Heart left ventricle (tissue), 16 donors: ENCODE measurements around the gene CCR9. TPM values are rescaled to one million over a fixed set of nuclear protein-coding genes. Genes with fewer than 3 reads are reported as not detected.

ENCODE experiments used
- ATAC-seq, 4 donors: fragments of 200-7000 bp; cut with Tn5 transposase; one replicate each; pipeline ENCODE4 v1.9.1; 2020 to 2022; ENCODE audit warnings: moderate library complexity in 4 of 4, mild to moderate bottlenecking in 3 of 4, moderate number of reproducible peaks in 1 of 4
- DNase-seq, 5 donors: peaks; one replicate each; pipeline ENCODE4 v3.0.0-alpha.2; 2020
- H3K27ac ChIP-seq, 12 donors: fragments of 200-600 bp; sonication (generic) in 4 of 12; one replicate each; pipeline versions ENCODE4 v1.5.0 to v1.8.0; 2016 to 2022; ENCODE audit warnings: mild to moderate bottlenecking in 2 of 12
- H3K27me3 ChIP-seq, 9 donors: fragments of 200-600 bp; sonication (generic) in 2 of 9; one replicate each; pipeline versions ENCODE4 v1.5.1 to v1.8.0; 2016 to 2022; ENCODE audit warnings: mild to moderate bottlenecking in 3 of 9
- H3K36me3 ChIP-seq, 9 donors: fragments of 200-600 bp; sonication (generic) in 2 of 9; one replicate each; pipeline versions ENCODE4 v1.5.0 to v1.8.0; 2018 to 2022; ENCODE audit warnings: mild to moderate bottlenecking in 2 of 9
- H3K4me1 ChIP-seq, 12 donors: fragments of 200-600 bp; sonication (generic) in 4 of 12; one replicate each; pipeline versions ENCODE4 v1.5.0 to v1.8.0; 2016 to 2022; ENCODE audit warnings: mild to moderate bottlenecking in 3 of 12
- H3K4me3 ChIP-seq, 12 donors: fragments of 200-600 bp; sonication (generic) in 4 of 12; one replicate each; pipeline versions ENCODE4 v1.5.0 to v1.8.0; 2017 to 2022; ENCODE audit warnings: mild to moderate bottlenecking in 9 of 12, moderate library complexity in 4 of 12
- H3K9me3 ChIP-seq, 12 donors: fragments of 200-600 bp; sonication (generic) in 4 of 12; one replicate each; pipeline versions ENCODE4 v1.5.0 to v1.8.0; 2016 to 2022; ENCODE audit warnings: mild to moderate bottlenecking in 1 of 12
- POLR2A ChIP-seq, 2 donors: fragments of 450-650 bp; IDR thresholded peaks; one replicate each; pipeline ENCODE4 v1.6.1; 2017; ENCODE audit warnings: antibody characterized with exemption in 2 of 2, mild to moderate bottlenecking in 2 of 2, moderate library complexity in 2 of 2
- WGBS, 4 donors: extraction: QIAGEN DNeasy Blood & Tissue Kit in 2 of 4; methylation state at CpG; one replicate each; pipeline versions ENCODE4 v1.1.5 to v1.1.7; 2013 to 2018; 5-methylcytosine and 5-hydroxymethylcytosine counted together
- intact Hi-C, 10 donors: fragments of 100-400 bp; cut with DNase I; formaldehyde crosslinking; loops; one replicate each; pipeline versions ENCODE4 v1.11.1 to v1.14.2; 2022
- polyA plus RNA-seq, 2 donors: library from polyadenylated mRNA; stranded (reverse); fragments of 200-250 nt; gene quantifications; one replicate each; pipeline ENCODE4 v1.2.3, GENCODE V29; 2013
- total RNA-seq, 9 donors: library from RNA; depleted of rRNA in 2 of 9; stranded (reverse); fragments of >200 nt in 2 of 9; fragmentation: NEBNext Ultra II Directional in 3 of 9; extraction: Animal tissue kit (Norgen Biotek cat#: 25700) in 3 of 9; gene quantifications; one replicate each; pipeline versions ENCODE4 v1.1.0 to v1.2.4, GENCODE V29; 2016 to 2023
- TF ChIP-seq, protein P1 (sequence below), 12 donors: fragments of 200-600 bp; sonication (generic) in 4 of 12; IDR thresholded peaks; one replicate each; pipeline versions ENCODE4 v1.5.0 to v1.8.0; 2018 to 2022; ENCODE audit warnings: antibody characterized with exemption in 12 of 12, mild to moderate bottlenecking in 5 of 12
- donor health status: ischemic (EF 13 %, LVEDD 7.1; RV severe dilation, severe dysfunction).
- donor health status: healthy with polysubstance abuse.
- donor health status: DM: no; HTN: yes; CAD: no.
- donor health status: DM: no; HTN: no; CAD: no.
- donor health status: ischemic (EF 25% LVEDD 6.9; RV normal size, moderate dysfunction).
- donor health status: ischemic (EF 25% LVEDD 5.7; RV mildly dilated, moderate dysfunction).
- donor health status: healthy.
- donor health status: DM: yes; HTN: yes; CAD: no.
- donor health status: ischemic (EF 35%, LVEDD 5.7; RV mildly dilated, moderate dysfunction).
- donor health status: nonischemic (EF 11% LVEDD 7.7; RV severe dilation, severe dysfunction).
- donor health status: DM: yes; HTN: yes; CAD: no.
- donor health status: PGD.
- donor health status: ischemic (EF 29% LVEDD 5.4; RV normal size, mild dysfunction).
- donor health status: nonischemic (EF 23%, LVEDD 6.1; RV moderate dilation, normal function).

CCR9 gene
- total and polyA plus RNA-seq, 11 donors, result 0.03 TPM; not detected in 10

GRCh38 chr3:45946307-45946706 lies 60.0 kb downstream of the CCR9 start:
- Histone ChIP-seq H3K27ac (no peak overlapping the region), H3K4me3 (no peak overlapping the region), H3K27me3 (no peaks in the 10 kb centered on the region), H3K4me1 (peaks cover 0 to 21% (median 6%) of the 10 kb centered on the region in 12 donors), H3K36me3 (peaks cover 0 to 84% (median 68%) of the 10 kb centered on the region in 9 donors), H3K9me3 (no peaks in the 10 kb centered on the region)
- intact Hi-C loops, result loop anchor here in 1 of 10 donors (10.0 kb wide), 1 partner anchor 428 kb away; the partner anchor contains the start of gene CCR5
- 89 to 100% (median 96%) methylated on average over 1 of the region's 1 CpG for WGBS, 4 donors
- ATAC-seq (no peak), DNase-seq (no peak)
- TF ChIP-seq, protein P1, sequence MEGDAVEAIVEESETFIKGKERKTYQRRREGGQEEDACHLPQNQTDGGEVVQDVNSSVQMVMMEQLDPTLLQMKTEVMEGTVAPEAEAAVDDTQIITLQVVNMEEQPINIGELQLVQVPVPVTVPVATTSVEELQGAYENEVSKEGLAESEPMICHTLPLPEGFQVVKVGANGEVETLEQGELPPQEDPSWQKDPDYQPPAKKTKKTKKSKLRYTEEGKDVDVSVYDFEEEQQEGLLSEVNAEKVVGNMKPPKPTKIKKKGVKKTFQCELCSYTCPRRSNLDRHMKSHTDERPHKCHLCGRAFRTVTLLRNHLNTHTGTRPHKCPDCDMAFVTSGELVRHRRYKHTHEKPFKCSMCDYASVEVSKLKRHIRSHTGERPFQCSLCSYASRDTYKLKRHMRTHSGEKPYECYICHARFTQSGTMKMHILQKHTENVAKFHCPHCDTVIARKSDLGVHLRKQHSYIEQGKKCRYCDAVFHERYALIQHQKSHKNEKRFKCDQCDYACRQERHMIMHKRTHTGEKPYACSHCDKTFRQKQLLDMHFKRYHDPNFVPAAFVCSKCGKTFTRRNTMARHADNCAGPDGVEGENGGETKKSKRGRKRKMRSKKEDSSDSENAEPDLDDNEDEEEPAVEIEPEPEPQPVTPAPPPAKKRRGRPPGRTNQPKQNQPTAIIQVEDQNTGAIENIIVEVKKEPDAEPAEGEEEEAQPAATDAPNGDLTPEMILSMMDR (IDR thresholded peaks at IDR 0.05), result no peak
- TF ChIP-seq POLR2A (IDR thresholded peaks at IDR 0.05), result no peak

GRCh38 chr3:45946875-45947274 lies 60.5 kb downstream of the CCR9 start:
- no peak for DNase-seq
- peaks cover 0 to 90% (median 74%) of the 10 kb centered on the region in 9 donors for H3K36me3 ChIP-seq
- TF ChIP-seq, protein P1 (IDR thresholded peaks at IDR 0.05), result no peak
- TF ChIP-seq POLR2A (IDR thresholded peaks at IDR 0.05), result no peak
- no peaks in the 10 kb centered on the region for H3K27me3 ChIP-seq
- intact Hi-C loops, result loop anchor here in 1 of 10 donors (10.0 kb wide), 1 partner anchor 428 kb away; the partner anchor contains the start of gene CCR5
- H3K4me3 ChIP-seq, result no peak overlapping the region
- H3K4me1 ChIP-seq, result peaks cover 0 to 21% (median 6%) of the 10 kb centered on the region in 12 donors
- H3K9me3 ChIP-seq, result no peaks in the 10 kb centered on the region
- WGBS, 4 donors, result 93 to 98% (median 97%) methylated on average over 3 of the region's 3 CpGs
- ATAC-seq, result no peak
- peak overlapping the region in 4 of 12 donors; percentile 16 to 43 (median 24) for H3K27ac ChIP-seq

DNA sequence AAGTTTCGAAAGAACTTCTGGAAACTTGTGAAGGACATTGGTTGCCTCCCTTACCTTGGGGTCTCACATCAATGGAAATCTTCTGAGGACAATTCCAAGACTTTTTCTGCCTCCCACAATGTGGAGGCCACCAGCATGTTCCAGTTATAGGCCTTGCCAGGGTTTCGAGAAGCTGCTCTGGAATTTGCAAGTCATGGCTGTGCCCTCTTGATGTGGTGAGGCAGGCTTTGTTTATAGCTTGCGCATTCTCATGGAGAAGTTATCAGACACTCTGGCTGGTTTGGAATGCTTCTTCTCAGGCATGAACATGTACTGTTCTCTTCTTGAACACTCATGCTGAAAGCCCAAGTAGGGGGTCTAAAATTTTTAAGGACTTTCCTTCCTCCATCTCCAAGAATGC lies 61.0 kb downstream of the CCR9 start:
- Histone ChIP-seq H3K27me3 (no peaks in the 10 kb centered on the region), H3K36me3 (peaks cover 0 to 91% (median 79%) of the 10 kb centered on the region in 9 donors), H3K4me1 (peaks cover 0 to 16% (median 3%) of the 10 kb centered on the region in 12 donors), H3K9me3 (no peaks in the 10 kb centered on the region), H3K4me3 (no peak overlapping the region), H3K27ac (peak overlapping the region in 4 of 12 donors; percentile 16 to 43 (median 24))
- WGBS, 4 donors, result 80 to 88% (median 81%) methylated on average over 3 of the region's 3 CpGs
- peak in 1 of 4 donors; percentile 41 for ATAC-seq
- intact Hi-C loops, result loop anchor here in 1 of 10 donors (10.0 kb wide), 1 partner anchor 427 kb away; the partner anchor contains the start of gene CCR5
- DNase-seq, result no peak
- TF ChIP-seq, protein P1 (IDR thresholded peaks at IDR 0.05), result no peak
- no peak for TF ChIP-seq POLR2A (IDR thresholded peaks at IDR 0.05)

GRCh38 chr3:45948311-45948781 lies 62.0 kb downstream of the CCR9 start:
- no peak overlapping the region for H3K4me3 ChIP-seq
- H3K27ac ChIP-seq, result peak overlapping the region in 1 of 12 donors; percentile 37
- intact Hi-C loops, result loop anchor here in 1 of 10 donors (10.0 kb wide), 1 partner anchor 426 kb away; the partner anchor contains the start of gene CCR5
- no peaks in the 10 kb centered on the region for H3K9me3 ChIP-seq
- 90 to 94% (median 90%) methylated on average over 6 of the region's 6 CpGs for WGBS, 4 donors
- TF ChIP-seq POLR2A (IDR thresholded peaks at IDR 0.05), result no peak
- TF ChIP-seq, protein P1 (IDR thresholded peaks at IDR 0.05), result no peak
- no peak for DNase-seq
- H3K36me3 ChIP-seq, result peaks cover 0 to 94% (median 88%) of the 10 kb centered on the region in 9 donors
- H3K4me1 ChIP-seq, result peaks cover 0 to 11% (median 0%) of the 10 kb centered on the region in 12 donors
- no peak for ATAC-seq
- H3K27me3 ChIP-seq, result no peaks in the 10 kb centered on the region
